Mesothelial cell of epicardium (in vitro differentiated cells): ENCODE measurements around the gene PRPH2. TPM values are rescaled to one million over a fixed set of nuclear protein-coding genes. Genes with fewer than 3 reads are reported as not detected.

ENCODE experiments used
- DNase-seq, 2 experiments: peaks; one replicate each; pipeline ENCODE4 v3.0.0; 2021; ENCODE audit warnings: low spot score in 2 of 2; ENCODE audit not compliant: unreplicated experiment in 2 of 2
- H3K27ac Mint-ChIP-seq: 2 replicates; pipeline ENCODE4 v1.8.0; 2021; ENCODE audit warnings: mixed read lengths
- H3K27me3 Mint-ChIP-seq: 2 replicates; pipeline ENCODE4 v1.8.0; 2021; ENCODE audit warnings: low read depth, mixed read lengths
- H3K36me3 Mint-ChIP-seq: 2 replicates; pipeline ENCODE4 v1.8.0; 2021; ENCODE audit warnings: mixed read lengths
- H3K4me1 Mint-ChIP-seq: 2 replicates; pipeline ENCODE4 v1.8.0; 2021; ENCODE audit warnings: mixed read lengths
- H3K4me3 Mint-ChIP-seq: 2 replicates; pipeline ENCODE4 v1.8.0; 2021; ENCODE audit warnings: mild to moderate bottlenecking, moderate library complexity, mixed read lengths
- H3K9me3 Mint-ChIP-seq: 2 replicates; pipeline ENCODE4 v1.8.0; 2021; ENCODE audit warnings: mixed read lengths
- total RNA-seq: library from RNA; stranded (reverse); gene quantifications from 3 replicates; pipeline ENCODE4 v1.2.1, GENCODE V29; 2021
- TF ChIP-seq, protein P1 (sequence below): fragments of 200-600 bp; sonication (generic); IDR thresholded peaks from one replicate; pipeline ENCODE4 v1.5.0; 2021; ENCODE audit warnings: antibody characterized with exemption; ENCODE audit not compliant: unreplicated experiment

PRPH2 gene
- total RNA-seq, 1 donor from 2014 or later: 0.16 TPM

- peaks cover 2% of the 10 kb centered on the region for H3K4me1 Mint-ChIP-seq
- H3K27me3 Mint-ChIP-seq: no peaks in the 10 kb centered on the region
- H3K27ac Mint-ChIP-seq: no peak overlapping the region
- TF ChIP-seq, protein P1, sequence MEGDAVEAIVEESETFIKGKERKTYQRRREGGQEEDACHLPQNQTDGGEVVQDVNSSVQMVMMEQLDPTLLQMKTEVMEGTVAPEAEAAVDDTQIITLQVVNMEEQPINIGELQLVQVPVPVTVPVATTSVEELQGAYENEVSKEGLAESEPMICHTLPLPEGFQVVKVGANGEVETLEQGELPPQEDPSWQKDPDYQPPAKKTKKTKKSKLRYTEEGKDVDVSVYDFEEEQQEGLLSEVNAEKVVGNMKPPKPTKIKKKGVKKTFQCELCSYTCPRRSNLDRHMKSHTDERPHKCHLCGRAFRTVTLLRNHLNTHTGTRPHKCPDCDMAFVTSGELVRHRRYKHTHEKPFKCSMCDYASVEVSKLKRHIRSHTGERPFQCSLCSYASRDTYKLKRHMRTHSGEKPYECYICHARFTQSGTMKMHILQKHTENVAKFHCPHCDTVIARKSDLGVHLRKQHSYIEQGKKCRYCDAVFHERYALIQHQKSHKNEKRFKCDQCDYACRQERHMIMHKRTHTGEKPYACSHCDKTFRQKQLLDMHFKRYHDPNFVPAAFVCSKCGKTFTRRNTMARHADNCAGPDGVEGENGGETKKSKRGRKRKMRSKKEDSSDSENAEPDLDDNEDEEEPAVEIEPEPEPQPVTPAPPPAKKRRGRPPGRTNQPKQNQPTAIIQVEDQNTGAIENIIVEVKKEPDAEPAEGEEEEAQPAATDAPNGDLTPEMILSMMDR: no peak
- DNase-seq: no peak
- peaks cover 3% of the 10 kb centered on the region for H3K36me3 Mint-ChIP-seq
- H3K4me3 Mint-ChIP-seq: no peak overlapping the region
- H3K9me3 Mint-ChIP-seq: no peaks in the 10 kb centered on the region
Measured at GRCh38 chr6:42756722-42757121, 34.3 kb upstream of the PRPH2 start.

GRCh38 chr6:42754759-42755158 lies 32.4 kb upstream of the PRPH2 start:
- Mint-ChIP-seq H3K9me3 (no peaks in the 10 kb centered on the region), H3K4me3 (no peak overlapping the region), H3K4me1 (peaks cover 6% of the 10 kb centered on the region), H3K27ac (no peak overlapping the region), H3K27me3 (no peaks in the 10 kb centered on the region), H3K36me3 (peaks cover 3% of the 10 kb centered on the region)
- TF ChIP-seq, protein P1: no peak
- no peak for DNase-seq

DNA sequence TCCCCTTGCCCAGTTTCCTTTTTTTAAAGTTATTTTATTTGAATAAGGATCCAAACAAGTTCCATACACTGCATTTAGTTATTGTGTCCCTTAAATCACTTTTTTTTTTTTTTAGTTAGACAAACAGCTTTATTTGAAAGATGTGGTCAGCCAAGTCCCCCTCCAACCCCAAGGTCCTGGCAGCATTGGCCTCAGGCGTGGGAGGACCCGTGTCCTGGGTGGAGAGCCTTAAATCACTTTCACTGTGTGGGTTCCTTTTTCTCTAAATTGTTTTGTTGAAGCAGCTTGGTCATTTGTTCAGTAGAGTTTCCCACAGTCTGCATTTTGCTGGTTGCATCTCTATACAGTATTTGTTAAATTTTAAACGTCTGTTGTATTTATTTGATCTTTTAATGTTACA lies 28.7 kb upstream of the PRPH2 start:
- Mint-ChIP-seq H3K4me3 (no peak overlapping the region), H3K9me3 (no peaks in the 10 kb centered on the region), H3K36me3 (peaks cover 3% of the 10 kb centered on the region), H3K4me1 (peaks cover 23% of the 10 kb centered on the region), H3K27ac (peak overlapping the region; percentile 9), H3K27me3 (no peaks in the 10 kb centered on the region)
- TF ChIP-seq, protein P1: no peak
- no peak for DNase-seq

GRCh38 chr6:42748203-42748898 lies 26.0 kb upstream of the PRPH2 start:
- peaks cover 3% of the 10 kb centered on the region for H3K36me3 Mint-ChIP-seq
- H3K4me1 Mint-ChIP-seq: peaks cover 35% of the 10 kb centered on the region
- no peak for DNase-seq
- peak overlapping the region; percentile 5 for H3K27ac Mint-ChIP-seq
- peak overlapping the region; percentile 100 for H3K4me3 Mint-ChIP-seq
- TF ChIP-seq, protein P1: no peak
- no peaks in the 10 kb centered on the region for H3K9me3 Mint-ChIP-seq
- no peaks in the 10 kb centered on the region for H3K27me3 Mint-ChIP-seq

GRCh38 chr6:42746463-42747391 lies 24.3 kb upstream of the PRPH2 start:
- TF ChIP-seq, protein P1: no peak
- H3K36me3 Mint-ChIP-seq: no peaks in the 10 kb centered on the region

More at GRCh38 chr6:42746463-42747391, 24.3 kb upstream of the PRPH2 start:
- DNase-seq: peak; percentile 67 to 80
- H3K4me3 Mint-ChIP-seq: peak overlapping the region; percentile 100
- peaks cover 40% of the 10 kb centered on the region for H3K4me1 Mint-ChIP-seq
- no peaks in the 10 kb centered on the region for H3K9me3 Mint-ChIP-seq
- H3K27me3 Mint-ChIP-seq: no peaks in the 10 kb centered on the region
- peak overlapping the region; percentile 95 for H3K27ac Mint-ChIP-seq
